Measurements from ENCODE around the gene SCEL.

- TF ChIP-seq CTCF (IDR thresholded peaks at IDR 0.05) (no peak), POLR2A (IDR thresholded peaks at IDR 0.05) (no peak)
Observed at GRCh38 chr13:77583581-77583980, 48.1 kb downstream of the SCEL start.
